ENCODE data around the gene CAPZB.

DNA sequence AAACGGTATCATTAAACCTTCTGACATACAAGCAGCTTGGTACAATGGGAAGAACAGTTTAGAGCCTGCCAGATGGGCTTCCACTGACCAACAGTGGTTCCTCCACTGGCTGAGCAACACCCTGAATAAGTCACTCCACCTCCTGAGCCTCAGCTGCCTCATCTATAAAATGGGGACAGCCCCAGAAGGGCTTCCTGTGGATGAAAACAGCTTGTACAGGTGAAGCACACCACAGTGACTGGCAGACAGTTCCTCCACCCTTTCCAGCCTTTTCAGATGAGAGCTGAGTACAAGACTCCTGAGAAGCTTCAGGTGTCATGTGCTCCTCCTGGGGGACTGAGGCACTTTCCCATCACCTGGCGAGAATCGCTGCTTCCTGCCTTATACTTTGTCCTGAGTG, 2.1 kb downstream of the CAPZB start:
- TF ChIP-seq, protein P1, sequence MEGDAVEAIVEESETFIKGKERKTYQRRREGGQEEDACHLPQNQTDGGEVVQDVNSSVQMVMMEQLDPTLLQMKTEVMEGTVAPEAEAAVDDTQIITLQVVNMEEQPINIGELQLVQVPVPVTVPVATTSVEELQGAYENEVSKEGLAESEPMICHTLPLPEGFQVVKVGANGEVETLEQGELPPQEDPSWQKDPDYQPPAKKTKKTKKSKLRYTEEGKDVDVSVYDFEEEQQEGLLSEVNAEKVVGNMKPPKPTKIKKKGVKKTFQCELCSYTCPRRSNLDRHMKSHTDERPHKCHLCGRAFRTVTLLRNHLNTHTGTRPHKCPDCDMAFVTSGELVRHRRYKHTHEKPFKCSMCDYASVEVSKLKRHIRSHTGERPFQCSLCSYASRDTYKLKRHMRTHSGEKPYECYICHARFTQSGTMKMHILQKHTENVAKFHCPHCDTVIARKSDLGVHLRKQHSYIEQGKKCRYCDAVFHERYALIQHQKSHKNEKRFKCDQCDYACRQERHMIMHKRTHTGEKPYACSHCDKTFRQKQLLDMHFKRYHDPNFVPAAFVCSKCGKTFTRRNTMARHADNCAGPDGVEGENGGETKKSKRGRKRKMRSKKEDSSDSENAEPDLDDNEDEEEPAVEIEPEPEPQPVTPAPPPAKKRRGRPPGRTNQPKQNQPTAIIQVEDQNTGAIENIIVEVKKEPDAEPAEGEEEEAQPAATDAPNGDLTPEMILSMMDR (IDR thresholded peaks at IDR 0.05; ENCODE audit: poor library complexity, severe bottlenecking): no peak
- TF ChIP-seq POLR2AphosphoS5 (IDR thresholded peaks at IDR 0.05): no peak
- no peak for TF ChIP-seq EP300 (conservative IDR thresholded peaks at IDR 0.05; ENCODE audit: poor library complexity, severe bottlenecking)
